ENCODE results near the gene CAPN3.

Gene CAPN3

DNA sequence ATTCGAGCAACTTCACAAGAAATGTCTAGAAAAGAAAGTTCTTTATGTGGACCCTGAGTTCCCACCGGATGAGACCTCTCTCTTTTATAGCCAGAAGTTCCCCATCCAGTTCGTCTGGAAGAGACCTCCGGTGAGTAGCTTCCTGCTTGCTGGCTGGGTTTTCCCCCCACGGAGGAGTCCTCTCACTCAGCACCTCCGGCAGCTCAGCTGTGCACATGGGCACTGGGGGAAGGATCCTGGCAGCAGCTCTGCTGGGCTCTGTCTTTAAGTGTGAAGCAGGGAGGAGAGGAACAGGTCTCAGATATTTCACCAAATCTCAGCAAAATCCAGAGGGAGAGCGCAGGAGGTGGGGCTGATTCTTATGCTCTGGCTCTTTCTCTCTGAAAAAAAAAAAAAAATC is 684 bp downstream of the CAPN3 start:
- DNase-seq: no peak

DNA sequence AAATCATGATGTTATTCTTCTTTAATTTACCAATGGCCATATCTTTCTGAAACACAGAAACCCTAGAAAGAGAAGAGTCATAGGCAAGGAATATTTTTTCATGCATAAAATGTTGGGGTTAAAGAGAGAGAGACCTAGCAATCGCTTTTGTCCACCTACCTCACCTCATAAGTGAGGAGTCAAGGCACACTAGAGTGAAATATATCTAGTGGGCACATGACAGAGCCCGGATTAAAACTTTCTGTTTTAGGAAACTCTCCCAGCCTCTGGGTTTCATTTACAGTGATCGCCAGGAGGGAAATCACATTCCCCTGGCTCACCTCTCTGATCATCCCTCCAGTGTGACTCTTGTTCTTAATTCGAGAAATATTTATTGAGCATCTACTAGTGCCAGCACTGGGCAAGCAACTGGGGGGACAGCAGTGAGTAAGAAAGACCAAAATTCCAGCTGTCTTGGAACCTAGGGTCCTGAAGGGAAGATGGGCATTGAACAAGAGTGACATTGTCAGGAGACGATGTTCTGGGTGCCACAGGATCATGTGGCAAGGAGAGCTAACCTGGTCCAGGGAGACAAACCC is 1.3 kb downstream of the CAPN3 start:
- no peak for DNase-seq

DNA sequence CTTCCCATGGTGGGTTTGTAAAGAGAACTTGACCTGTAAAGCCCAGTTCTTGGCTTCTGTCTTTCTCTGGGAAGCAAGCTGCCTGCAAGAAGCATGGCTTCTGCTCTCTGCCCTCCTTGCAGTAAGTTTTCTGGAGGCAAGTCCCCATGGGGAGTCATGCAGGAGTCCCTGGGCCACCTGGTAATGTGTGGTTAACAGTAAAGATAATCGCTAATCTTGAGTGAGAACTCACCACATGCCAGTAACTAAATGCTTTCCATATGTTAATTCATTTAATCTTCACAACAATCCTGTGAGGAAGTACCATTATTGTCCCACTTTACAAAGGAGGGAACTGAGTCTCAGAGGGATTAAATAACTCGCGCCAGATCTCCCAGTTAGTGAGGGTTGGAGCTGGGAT is 4.2 kb downstream of the CAPN3 start:
- no peak for DNase-seq

DNA sequence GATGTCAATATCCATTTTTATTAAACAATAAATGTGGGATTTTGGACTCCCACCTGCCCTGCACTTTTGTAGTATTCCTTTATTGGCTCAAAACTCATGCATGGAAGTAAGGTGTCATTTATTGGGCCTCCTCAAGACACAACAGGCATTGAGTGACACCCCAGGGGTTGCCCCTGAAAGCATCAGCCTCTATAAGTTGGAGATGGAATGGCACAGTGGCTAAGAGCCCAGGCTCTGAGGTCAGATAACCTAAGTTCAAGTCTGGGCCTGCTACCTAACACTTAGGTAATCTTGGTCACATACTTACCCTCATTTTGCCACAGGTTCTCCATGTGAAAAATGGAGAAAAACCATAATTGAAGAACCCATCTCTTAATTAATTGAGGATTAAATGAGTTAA is 4.6 kb downstream of the CAPN3 start:
- DNase-seq: no peak

DNA sequence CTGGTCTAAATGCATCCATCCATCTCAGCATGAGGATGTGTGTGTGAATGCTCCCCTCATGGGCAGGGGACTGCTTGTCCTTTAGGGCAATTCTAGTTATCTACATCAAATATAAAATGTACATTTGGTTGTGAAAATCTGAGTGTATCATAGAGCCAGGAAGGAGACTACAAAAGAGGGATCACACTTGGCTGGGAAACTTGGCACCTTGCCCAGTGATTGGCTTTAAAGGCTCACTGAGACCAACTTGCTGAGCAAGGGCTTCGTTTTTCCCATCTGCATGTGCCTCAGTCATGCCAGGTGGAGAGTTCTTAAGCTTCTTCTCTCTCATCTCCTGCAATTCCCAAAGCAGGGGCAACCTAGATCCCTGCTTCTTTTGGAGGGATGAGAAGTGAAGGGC is 5.2 kb downstream of the CAPN3 start:
- peak; percentile 52 for DNase-seq

DNA sequence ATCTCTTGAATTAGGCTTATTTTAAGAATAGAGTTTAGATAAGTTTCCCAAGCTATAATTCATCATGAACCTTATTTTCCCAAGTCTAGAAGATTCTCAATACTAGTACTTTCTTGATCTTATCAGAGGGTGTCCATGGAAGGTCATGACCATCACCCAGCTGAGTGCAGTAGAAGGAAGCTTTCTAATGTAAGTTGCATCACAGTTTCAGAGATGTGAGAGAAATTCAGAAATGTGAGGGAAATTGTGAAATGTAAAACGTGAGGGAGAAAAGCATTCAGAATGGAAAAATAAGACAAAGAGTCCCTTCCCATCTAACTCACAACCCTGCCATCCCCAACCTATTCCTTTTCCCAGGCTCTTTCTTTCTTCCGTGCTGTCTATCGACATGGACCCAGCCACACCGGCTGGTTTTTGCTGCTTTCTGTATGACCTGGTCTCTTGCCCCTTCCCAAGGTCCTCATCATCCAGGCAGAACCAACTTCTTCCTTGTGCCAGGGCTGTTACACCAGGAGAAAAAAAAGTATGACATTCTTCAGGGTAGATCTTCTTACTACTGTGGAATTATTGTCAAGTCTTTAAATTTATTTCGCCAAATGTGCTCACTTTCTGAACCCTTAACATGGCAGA is 6.7 kb downstream of the CAPN3 start:
- no peak for DNase-seq

DNA sequence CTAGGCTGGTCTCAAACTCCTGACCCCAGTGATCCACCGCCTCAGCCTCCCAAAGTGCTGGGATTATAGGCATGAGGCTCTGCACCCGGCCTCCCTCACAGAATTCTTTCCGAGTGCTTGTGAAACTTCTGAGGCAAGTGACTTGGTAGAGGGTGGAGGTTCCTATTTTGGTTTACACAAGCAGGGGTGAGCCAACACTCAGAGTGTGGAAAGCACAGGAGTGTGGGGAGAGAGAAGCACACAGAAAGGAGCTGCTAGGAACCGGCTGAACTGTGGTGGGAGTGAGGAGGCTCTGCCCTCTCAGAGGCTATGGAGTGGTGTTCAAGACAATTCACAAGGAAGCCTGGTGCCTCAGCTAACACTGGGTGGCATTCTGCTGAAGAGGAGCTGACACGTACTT is 7.7 kb downstream of the CAPN3 start:
- no peak for DNase-seq

DNA sequence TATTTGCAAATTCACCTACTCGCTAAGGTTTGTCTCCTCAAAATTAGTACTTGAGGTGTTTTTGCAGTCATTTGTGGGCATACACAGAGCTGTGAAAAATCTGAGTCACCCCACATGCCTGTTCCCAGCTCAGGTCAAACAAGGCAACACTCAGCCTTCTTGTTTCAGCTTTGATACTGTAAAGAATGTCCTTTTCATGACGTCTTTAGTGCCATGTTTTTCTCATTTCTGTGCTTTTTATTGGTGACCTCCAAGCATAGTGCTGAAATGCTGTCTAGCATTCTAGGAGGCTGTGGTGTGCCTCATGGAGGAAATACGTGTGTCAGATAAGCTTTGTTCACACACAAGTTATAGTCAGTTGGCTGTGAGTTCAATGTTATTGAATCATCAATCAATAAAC is 8.8 kb downstream of the CAPN3 start:
- DNase-seq: no peak

DNA sequence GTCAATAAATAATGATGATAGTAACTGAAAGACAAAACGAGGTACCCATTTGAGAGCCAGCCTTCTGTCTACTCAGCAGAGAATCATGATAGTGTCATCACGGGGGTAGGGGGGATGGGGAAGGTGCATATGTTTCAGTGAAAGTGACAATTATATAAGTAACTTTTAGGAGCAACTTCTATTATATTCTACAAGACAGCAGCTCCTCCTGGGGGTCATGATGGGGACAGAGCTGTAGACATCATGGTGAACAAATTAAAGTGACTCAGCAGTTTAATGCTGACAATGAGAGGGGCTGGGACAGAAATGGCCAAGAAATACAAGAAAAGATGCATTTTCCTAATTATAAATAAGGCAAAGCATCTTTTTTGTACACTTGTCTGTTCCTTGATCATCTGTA is 11.8 kb downstream of the CAPN3 start:
- DNase-seq: no peak

DNA sequence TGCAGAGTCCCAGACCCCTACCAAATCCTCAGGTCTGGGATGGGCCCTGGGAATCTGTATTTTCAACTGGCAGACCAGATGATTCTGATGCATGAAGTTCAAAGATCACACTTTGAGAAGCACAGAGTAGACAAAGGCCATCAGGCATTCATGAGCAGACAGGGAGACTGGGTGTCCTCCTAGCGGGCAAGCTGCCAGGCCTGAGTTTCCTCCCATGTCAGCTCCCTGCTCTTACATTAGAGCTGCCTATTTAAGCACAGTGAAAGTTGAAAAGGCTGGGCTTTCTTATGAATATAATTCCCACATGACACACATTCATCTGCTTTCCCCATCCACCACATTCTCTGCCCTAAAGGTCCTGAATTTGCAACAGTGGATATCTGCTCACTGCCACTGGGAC is 14.0 kb downstream of the CAPN3 start:
- DNase-seq: no peak

DNA sequence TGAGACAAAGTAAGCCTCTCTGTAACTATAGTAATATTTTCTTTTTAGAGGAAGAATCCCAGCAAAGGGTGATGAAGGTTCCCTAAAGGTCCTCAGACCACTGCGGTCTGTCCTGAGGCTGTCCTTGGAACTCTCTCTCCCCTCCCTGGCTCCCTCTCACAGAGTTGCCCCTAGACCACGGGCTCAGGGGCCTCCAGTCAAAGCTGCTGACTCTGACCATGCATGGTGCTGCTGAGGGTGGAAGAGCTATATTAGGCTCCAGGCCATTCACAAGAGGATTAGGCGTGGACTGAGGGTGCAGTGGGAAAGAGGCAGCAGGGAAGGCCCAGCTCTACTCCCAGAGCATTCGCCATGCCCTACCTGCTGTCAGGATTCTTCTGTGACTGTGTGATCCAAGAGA is 14.6 kb downstream of the CAPN3 start:
- no peak for DNase-seq

DNA sequence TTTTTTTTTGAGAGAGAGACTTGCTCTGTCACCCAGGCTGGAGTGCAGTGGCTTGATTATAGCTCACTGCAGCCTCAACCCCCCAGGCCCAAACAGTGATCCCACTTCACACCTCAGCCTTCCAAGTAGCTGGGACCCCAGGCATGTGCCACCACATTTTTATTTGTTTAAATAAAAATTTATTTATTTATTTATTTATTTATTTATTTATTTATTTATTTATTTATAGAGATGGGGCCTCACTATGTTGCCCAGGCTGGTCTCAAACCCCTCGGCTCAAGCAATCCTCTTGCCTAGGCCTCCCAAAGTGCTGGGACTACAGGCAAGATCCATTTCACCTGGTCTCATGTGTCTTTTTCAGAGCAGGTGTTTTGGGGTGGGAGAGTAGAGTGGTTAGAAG is 15.5 kb downstream of the CAPN3 start:
- DNase-seq: no peak

DNA sequence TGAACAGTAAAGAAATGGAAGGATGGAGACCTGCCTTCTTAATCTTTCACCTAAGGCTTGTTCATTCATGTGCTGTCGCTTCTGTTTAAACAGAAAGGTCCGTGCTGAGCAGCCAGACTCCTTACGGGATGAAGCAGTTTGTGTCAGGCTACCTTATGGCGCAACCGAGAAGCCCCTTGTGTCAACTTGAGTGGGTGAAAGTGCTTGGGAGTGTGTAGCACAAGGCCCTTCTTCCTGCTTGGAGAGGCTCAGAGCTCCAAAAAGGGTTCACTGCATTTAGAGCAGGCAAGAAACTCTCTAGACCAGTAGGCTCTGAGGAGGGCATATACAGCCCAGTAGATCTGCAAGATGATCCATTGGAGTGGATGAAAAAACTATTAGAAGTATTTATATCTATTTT is 16.0 kb downstream of the CAPN3 start:
- no peak for DNase-seq

DNA sequence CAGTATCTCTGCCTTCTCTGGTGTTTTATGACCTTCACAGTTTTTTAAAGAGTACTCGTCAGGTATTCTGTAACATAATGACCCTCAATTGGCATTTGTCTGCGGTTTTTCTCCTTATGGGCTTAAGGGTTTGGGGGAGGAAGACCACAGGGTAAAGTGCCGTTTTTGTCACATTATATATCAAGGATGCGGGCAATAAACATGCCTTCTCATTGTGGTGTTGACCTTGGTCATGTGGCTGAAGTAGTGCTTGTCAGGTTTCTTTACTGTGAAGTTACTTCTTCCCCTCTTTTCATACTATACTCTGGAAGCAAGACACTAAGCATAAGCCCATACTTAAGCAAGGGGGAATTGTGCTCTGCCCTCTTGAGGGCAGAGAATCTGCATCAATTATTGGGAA is 16.6 kb downstream of the CAPN3 start:
- DNase-seq: no peak

DNA sequence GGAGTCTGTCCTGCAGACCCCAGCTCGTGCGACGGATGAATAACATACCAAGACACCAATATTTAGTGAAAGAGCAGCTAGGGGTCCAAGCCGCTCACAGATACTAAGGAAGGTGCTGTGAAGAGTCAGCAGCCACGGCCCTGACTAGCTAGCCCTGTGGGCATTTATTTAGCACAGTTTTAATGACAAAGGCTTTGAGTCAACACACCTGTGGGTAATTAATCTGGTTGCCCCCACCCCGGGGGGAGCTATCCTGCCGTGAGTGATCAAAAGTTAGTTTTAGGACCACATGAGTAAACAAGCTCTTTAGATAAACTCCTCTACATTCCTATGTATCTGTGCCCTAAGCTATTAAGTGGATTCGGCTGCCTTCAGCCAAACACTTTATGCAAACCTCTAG is 18.7 kb downstream of the CAPN3 start:
- no peak for DNase-seq

DNA sequence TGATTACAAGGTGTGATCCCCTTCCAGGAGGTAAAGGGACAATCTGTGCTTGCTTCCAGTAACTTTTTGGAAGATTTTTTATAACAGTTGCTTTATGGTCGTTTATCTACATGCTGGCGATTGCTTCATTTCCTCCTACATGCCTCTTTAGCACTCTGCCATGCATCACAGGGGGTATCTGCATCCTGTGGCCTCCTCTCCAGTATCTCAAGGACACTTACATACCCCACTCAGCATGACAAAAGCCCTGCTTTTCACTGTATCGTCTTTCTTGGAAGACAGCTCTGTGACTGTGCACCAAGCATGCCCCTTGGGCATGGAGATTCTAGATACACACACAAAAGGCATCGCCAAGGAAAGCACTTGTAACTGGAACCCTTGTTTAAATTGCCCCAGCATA is 25.3 kb downstream of the CAPN3 start:
- DNase-seq: no peak

DNA sequence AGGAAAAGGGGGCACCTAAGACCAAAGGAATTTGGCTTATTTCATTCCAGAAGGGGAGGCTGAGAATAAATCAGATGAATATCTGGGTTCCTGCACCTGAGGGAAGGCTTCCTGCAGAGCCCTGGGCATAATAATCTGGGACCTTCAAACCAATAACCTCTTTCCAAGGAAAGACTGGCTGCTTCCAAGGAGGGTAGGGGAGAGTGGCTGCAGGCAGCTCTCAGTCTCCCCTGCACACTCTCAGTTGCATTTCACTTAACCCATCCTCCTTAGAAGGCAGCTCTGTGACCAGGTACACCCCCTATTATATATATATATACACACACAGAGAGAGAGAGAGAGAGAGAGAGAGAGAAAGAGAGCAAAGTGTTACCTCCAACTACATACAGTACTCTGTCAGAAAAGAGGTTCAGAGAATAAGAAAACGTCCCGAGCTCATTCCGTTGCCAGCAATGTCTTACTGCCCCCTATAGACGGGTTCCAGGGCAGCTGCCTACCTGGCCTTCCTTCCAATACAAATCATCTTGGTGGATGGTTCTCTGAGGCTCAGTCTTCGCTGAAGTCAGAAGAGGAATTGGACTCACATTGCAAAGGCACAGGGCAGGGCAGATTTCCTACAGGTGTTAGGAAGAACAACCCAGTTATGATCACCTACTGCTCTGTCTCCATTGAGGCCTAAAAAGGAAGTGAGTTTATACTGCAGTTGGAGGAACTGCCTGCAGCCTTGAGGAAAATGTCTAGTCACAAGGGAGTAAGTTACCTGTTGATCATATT is 26.1 kb downstream of the CAPN3 start:
- no peak for DNase-seq

DNA sequence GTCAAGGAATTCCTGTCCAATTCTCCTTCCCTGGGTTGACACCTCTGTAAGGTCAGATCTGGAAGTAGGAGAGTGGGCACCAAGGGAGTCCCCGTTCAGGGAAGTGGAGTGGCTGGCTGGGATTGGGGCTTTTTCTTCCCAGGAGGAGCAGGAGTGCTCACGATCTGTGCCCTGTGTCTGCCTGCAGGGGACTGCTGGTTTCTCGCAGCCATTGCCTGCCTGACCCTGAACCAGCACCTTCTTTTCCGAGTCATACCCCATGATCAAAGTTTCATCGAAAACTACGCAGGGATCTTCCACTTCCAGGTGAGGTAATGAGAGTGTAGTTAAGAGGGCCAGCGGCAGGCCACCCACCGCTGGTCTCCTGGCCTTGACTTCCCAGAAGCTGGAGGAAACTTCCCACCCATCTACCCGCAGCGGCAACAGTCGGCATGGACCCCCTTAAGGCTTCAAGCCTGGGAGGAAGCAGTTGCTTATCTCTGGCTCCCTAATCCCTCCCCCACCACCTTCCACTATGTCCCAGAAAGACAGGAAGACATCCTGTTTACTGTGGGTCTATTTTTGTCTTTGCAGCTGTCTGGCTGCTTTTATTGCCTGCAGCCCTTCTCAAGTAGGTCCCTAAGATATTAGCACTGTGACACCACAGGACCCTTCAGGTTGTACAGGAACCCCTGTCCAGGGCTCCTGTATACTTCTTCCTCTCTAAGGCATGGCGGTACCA is 26.8 kb downstream of the CAPN3 start:
- DNase-seq: no peak

DNA sequence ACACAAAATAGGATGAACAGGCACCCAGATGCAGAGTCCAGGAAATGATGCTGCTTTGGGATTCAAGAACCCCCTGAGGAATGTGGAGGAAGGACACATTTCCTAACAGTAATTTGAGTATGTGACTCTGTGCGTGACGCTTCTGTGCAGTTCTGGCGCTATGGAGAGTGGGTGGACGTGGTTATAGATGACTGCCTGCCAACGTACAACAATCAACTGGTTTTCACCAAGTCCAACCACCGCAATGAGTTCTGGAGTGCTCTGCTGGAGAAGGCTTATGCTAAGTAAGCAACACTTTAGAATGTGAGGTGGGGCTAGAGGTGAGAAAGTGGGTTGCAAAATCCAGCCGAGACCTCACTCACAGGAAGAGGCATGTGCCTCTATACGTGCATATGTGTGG is 28.3 kb downstream of the CAPN3 start:
- DNase-seq: no peak

DNA sequence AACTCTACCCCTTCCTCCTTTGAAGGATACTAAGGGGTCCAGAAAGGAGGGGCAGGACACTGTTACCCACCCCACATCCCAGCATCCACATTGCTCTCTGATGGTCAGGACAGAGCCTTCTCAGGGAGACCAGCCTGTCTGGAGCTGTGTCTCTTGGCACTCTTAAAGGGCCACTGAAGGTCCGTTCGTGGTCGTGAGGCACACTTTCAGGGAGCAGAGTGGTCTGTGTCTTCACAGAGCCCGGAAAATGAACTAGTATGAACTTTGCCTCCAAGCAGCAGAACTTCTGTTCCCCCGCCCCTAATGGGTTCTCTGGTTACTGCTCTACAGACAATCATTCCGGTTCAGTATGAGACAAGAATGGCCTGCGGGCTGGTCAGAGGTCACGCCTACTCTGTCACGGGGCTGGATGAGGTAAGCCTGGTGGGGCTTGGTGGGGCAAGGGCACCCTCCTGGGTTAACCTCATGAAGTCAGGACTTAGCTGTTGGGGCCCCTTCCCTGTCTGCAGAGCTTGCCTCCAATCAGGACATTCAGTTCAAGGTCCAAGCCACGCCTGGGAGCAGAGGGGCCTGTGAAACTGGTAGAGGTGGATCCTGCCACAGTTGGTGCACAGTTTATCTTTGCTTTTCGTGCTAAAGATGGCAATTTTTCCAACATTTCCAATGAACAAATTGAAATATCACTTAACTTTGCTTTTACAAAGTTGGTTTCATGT is 33.2 kb downstream of the CAPN3 start:
- DNase-seq: no peak

DNA sequence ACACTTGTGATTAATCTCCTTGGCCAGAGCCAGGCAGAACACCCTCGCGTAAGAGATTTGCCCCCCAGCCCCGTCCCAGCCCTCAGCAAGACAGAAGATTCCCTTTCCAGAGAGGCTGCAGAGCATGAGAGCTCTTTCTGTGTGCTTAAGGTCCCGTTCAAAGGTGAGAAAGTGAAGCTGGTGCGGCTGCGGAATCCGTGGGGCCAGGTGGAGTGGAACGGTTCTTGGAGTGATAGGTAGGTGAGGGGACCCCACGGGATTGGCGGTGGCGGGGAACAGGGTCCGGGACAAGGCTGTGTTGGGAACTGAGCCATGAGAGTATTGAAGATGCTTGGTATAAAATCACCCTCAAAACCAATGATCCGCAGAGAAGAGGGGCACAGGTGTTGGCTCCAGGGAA is 34.8 kb downstream of the CAPN3 start:
- DNase-seq: no peak

DNA sequence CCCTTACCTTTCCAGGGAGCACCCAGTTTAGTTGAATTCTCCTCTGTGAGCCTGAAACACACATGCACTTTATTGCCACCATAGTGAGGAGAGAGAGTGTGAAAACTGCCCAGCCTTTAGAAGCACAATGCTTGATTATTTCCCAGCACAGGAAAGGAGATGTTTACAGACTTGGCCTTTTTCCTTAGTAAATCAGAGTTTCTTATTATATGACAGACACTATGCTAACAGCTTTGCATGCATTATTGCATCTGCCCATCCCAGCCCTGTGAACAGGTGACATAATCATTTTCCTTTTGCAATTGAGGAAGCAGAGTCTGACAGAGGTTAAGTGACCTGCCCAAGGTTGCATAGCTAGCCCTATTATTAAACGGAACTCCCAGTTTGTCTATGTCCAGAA is 36.5 kb downstream of the CAPN3 start:
- DNase-seq: no peak
